ENCODE data around the gene TSPAN5.
"Not testable (repeated sequence)": the region's sequence is repeated elsewhere in the genome, so short reads cannot be mapped to it uniquely, and the experiment has no call there.

TSPAN5 gene

GRCh38 chr4:98566361-98567008 lies 91.9 kb downstream of the TSPAN5 start:
- FAIRE-seq = no peak
- DNase-seq (ENCODE audit: extremely low spot score, insufficient read length, low read depth) = no peak

GRCh38 chr4:98565681-98566301 lies 92.6 kb downstream of the TSPAN5 start:
- DNase-seq (ENCODE audit: extremely low spot score, insufficient read length, low read depth) (no peak), FAIRE-seq (no peak)

GRCh38 chr4:98564852-98565251 lies 93.6 kb downstream of the TSPAN5 start:
- no peak for FAIRE-seq
- DNase-seq (ENCODE audit: extremely low spot score, insufficient read length, low read depth) = no peak

- no peak for DNase-seq (ENCODE audit: extremely low spot score, insufficient read length, low read depth)
- FAIRE-seq = no peak
These were observed 98.1 kb downstream of the TSPAN5 start for GRCh38 chr4:98560321-98560720.

- FAIRE-seq (no peak), DNase-seq (ENCODE audit: extremely low spot score, insufficient read length, low read depth) (no peak)
These were observed 99.8 kb downstream of the TSPAN5 start for GRCh38 chr4:98558471-98559169.

GRCh38 chr4:98557194-98557892 lies 101.1 kb downstream of the TSPAN5 start:
- FAIRE-seq (no peak), DNase-seq (ENCODE audit: extremely low spot score, insufficient read length, low read depth) (no peak)

GRCh38 chr4:98556451-98556850 lies 102.0 kb downstream of the TSPAN5 start:
- no peak for FAIRE-seq
- DNase-seq (ENCODE audit: extremely low spot score, insufficient read length, low read depth) = no peak

GRCh38 chr4:98555798-98556445 lies 102.5 kb downstream of the TSPAN5 start:
- FAIRE-seq (no peak), DNase-seq (ENCODE audit: extremely low spot score, insufficient read length, low read depth) (no peak)

GRCh38 chr4:98546910-98547594 lies 111.4 kb downstream of the TSPAN5 start:
- FAIRE-seq (no peak), DNase-seq (ENCODE audit: extremely low spot score, insufficient read length, low read depth) (no peak)

- DNase-seq (ENCODE audit: extremely low spot score, insufficient read length, low read depth) (no peak), FAIRE-seq (no peak)
These were observed 113.5 kb downstream of the TSPAN5 start for GRCh38 chr4:98544818-98545414.

- FAIRE-seq = no peak
- no peak for DNase-seq (ENCODE audit: extremely low spot score, insufficient read length, low read depth)
These were observed 114.1 kb downstream of the TSPAN5 start for GRCh38 chr4:98544141-98544817.

- DNase-seq (ENCODE audit: extremely low spot score, insufficient read length, low read depth) (no peak), FAIRE-seq (no peak)
These were observed 116.4 kb downstream of the TSPAN5 start for GRCh38 chr4:98542011-98542410.

GRCh38 chr4:98540803-98541202 lies 117.6 kb downstream of the TSPAN5 start:
- no peak for DNase-seq (ENCODE audit: extremely low spot score, insufficient read length, low read depth)
- FAIRE-seq = no peak

- no peak for FAIRE-seq
- no peak for DNase-seq (ENCODE audit: extremely low spot score, insufficient read length, low read depth)
These were observed 118.7 kb downstream of the TSPAN5 start for GRCh38 chr4:98539741-98540140.

GRCh38 chr4:98539299-98539698 lies 119.1 kb downstream of the TSPAN5 start:
- no peak for FAIRE-seq

GRCh38 chr4:98536631-98537030 lies 121.8 kb downstream of the TSPAN5 start:
- DNase-seq (ENCODE audit: extremely low spot score, insufficient read length, low read depth) (no peak), FAIRE-seq (no peak)

More at GRCh38 chr4:98539299-98539698, 119.1 kb downstream of the TSPAN5 start:
- no peak for DNase-seq (ENCODE audit: extremely low spot score, insufficient read length, low read depth)

- not testable (repeated sequence) for DNase-seq (ENCODE audit: extremely low spot score, insufficient read length, low read depth); FAIRE-seq
These were observed 124.3 kb downstream of the TSPAN5 start for GRCh38 chr4:98534146-98534545.

- no peak for FAIRE-seq
- DNase-seq (ENCODE audit: extremely low spot score, insufficient read length, low read depth) = no peak
These were observed 127.8 kb downstream of the TSPAN5 start for GRCh38 chr4:98530572-98530971.
